ENCODE results near the gene CLEC4C. TPM values are rescaled to one million over a fixed set of nuclear protein-coding genes. Genes with fewer than 3 reads are reported as not detected.
"Not testable (repeated sequence)": the region's sequence is repeated elsewhere in the genome, so short reads cannot be mapped to it uniquely, and the experiment has no call there.

CLEC4C gene
- total RNA-seq, 4 donors from 2014 or later: not detected

GRCh38 chr12:7751394-7751793, 4.2 kb upstream of the CLEC4C start:
- H3K4me3 ChIP-seq (ENCODE audit: low read depth, poor library complexity, severe bottlenecking): no peak overlapping the region
- TF ChIP-seq POLR2A (IDR thresholded peaks at IDR 0.05) (no peak), CTCF (IDR thresholded peaks at IDR 0.05) (no peak)
- 89 to 93% methylated on average over 20 of the region's 20 CpGs for WGBS, 2 donors
- intact Hi-C loops (cut with DNase I; ENCODE audit: low total_unique reads): no loop called here
- no peak for DNase-seq (ENCODE audit: low spot score in 2 of 2)

GRCh38 chr12:7750350-7750749, 3.2 kb upstream of the CLEC4C start:
- WGBS, 2 donors: 77 to 85% methylated on average over 6 of the region's 6 CpGs
- TF ChIP-seq CTCF (IDR thresholded peaks at IDR 0.05) (no peak), POLR2A (IDR thresholded peaks at IDR 0.05) (no peak)
- DNase-seq (ENCODE audit: low spot score in 2 of 2): no peak
- intact Hi-C loops (cut with DNase I; ENCODE audit: low total_unique reads): no loop called here
- no peak overlapping the region for H3K4me3 ChIP-seq (ENCODE audit: low read depth, poor library complexity, severe bottlenecking)

- no peak for DNase-seq (ENCODE audit: low spot score in 2 of 2)
- TF ChIP-seq POLR2A (IDR thresholded peaks at IDR 0.05): no peak
- no peak for TF ChIP-seq CTCF (IDR thresholded peaks at IDR 0.05)
- H3K4me3 ChIP-seq (ENCODE audit: low read depth, poor library complexity, severe bottlenecking): no peak overlapping the region
- WGBS, 2 donors: 73 to 78% methylated on average over 8 of the region's 8 CpGs
- intact Hi-C loops (cut with DNase I; ENCODE audit: low total_unique reads): no loop called here
Observed at GRCh38 chr12:7749442-7749841, 2.3 kb upstream of the CLEC4C start.

GRCh38 chr12:7748852-7749251, 1.7 kb upstream of the CLEC4C start:
- TF ChIP-seq POLR2A (IDR thresholded peaks at IDR 0.05): no peak
- TF ChIP-seq CTCF (IDR thresholded peaks at IDR 0.05): no peak
- H3K4me3 ChIP-seq (ENCODE audit: low read depth, poor library complexity, severe bottlenecking): no peak overlapping the region
- intact Hi-C loops (cut with DNase I; ENCODE audit: low total_unique reads): no loop called here
- WGBS, 2 donors: 74 to 75% methylated on average over 4 of the region's 4 CpGs
- no peak for DNase-seq (ENCODE audit: low spot score in 2 of 2)

- H3K4me3 ChIP-seq (ENCODE audit: low read depth, poor library complexity, severe bottlenecking): no peak overlapping the region
- intact Hi-C loops (cut with DNase I; ENCODE audit: low total_unique reads): no loop called here
- no peak for DNase-seq (ENCODE audit: low spot score in 2 of 2)
- TF ChIP-seq POLR2A (IDR thresholded peaks at IDR 0.05) (no peak), CTCF (IDR thresholded peaks at IDR 0.05) (no peak)
- WGBS, 2 donors: 26 to 30% methylated on average over 3 of the region's 3 CpGs
Observed at GRCh38 chr12:7732993-7733392, 14.2 kb downstream of the CLEC4C start.

- no peak for DNase-seq (ENCODE audit: low spot score in 2 of 2)
- intact Hi-C loops (cut with DNase I; ENCODE audit: low total_unique reads): no loop called here
- WGBS, 2 donors: 19 to 22% methylated on average over 5 of the region's 5 CpGs
- no peak overlapping the region for H3K4me3 ChIP-seq (ENCODE audit: low read depth, poor library complexity, severe bottlenecking)
- no peak for TF ChIP-seq POLR2A (IDR thresholded peaks at IDR 0.05)
- TF ChIP-seq CTCF (IDR thresholded peaks at IDR 0.05): no peak
Observed at GRCh38 chr12:7731486-7731885, 15.7 kb downstream of the CLEC4C start.

- intact Hi-C loops (cut with DNase I; ENCODE audit: low total_unique reads); DNase-seq (ENCODE audit: low spot score in 2 of 2); H3K4me3 ChIP-seq (ENCODE audit: low read depth, poor library complexity, severe bottlenecking): not testable (repeated sequence)
Observed at GRCh38 chr12:7730984-7731383, 16.2 kb downstream of the CLEC4C start.
